DMS114 treated with DMSO at 0.1 percent for 48 hours (cell line): ENCODE results near the gene PPIC.

ENCODE experiments used
- DNase-seq: peaks from one replicate; lab custom pipeline; 2025; ENCODE audit not compliant: unreplicated experiment; lab: John Stamatoyannopoulos, UW

Gene PPIC

DNA sequence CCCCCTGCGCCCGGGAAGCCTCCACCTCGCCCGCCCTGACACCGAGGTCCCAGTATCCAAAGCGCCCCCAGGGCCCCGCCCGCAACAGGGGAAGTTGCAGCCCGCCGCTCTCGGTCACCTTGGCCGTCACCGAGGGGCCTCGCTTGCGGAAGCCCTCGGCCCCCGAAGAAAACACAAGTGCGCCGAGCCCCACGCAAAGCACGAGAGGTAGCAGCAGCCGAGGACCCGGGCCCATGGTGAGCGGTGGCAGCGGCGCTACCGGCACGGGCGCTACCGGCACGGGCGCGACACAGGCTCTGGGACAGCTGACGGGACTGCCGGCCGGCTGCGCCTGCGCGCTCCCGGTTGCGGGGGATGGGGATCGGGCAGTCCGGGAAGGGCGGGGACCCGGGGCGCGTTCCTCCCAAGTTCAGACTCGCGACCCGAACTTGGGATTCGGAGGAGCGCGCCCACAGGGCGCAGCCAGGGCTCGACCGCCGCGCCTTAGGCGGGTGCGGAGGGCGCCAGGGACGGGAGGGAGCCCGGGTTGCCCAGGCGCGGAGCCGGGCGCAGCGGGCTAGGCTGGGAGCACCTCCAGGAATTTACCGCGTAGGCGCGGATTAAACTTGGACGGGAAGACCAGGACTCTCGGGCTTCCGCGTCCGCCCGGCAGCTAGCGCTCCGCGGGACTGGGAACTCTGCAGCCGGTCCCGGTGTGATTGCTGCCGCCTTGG, at the start of gene PPIC:
Gene PPIC (minus strand): TSS at position 335 of the 713 bp plus-strand sequence. CDS start 100 bp downstream, at position 235.
- peak; percentile 53 for DNase-seq

DNA sequence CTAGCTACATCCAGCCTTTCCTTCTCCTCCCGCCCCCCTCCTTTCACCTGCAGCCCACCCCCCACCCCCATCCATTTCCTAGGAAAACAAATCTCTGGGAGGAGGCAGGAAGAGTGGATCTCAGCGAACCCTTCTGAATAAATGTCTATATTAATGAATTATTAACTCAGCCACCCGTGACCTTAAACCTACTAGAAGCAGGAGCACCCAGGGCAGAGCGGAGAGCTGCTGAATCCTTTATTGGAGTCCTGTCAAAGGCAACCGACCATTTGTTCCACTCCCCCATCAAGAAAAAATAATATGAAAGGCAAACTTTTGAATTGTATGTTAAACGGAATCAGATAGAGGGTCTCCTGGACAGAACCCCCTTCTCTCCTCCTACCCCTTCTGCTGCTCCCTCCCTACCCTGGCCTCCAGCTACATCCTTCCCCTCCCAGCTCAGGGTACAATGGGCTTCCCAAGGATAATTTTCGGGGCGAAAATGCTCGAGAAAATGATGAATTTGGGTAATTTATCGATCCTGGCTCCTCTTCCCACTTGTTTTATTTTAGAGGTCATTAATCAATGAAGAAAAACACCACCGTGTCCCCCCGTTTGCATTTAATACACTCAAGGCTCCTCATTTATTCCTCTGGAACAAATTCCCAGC, 49.2 kb upstream of the PPIC start:
- DNase-seq, result no peak

DNA sequence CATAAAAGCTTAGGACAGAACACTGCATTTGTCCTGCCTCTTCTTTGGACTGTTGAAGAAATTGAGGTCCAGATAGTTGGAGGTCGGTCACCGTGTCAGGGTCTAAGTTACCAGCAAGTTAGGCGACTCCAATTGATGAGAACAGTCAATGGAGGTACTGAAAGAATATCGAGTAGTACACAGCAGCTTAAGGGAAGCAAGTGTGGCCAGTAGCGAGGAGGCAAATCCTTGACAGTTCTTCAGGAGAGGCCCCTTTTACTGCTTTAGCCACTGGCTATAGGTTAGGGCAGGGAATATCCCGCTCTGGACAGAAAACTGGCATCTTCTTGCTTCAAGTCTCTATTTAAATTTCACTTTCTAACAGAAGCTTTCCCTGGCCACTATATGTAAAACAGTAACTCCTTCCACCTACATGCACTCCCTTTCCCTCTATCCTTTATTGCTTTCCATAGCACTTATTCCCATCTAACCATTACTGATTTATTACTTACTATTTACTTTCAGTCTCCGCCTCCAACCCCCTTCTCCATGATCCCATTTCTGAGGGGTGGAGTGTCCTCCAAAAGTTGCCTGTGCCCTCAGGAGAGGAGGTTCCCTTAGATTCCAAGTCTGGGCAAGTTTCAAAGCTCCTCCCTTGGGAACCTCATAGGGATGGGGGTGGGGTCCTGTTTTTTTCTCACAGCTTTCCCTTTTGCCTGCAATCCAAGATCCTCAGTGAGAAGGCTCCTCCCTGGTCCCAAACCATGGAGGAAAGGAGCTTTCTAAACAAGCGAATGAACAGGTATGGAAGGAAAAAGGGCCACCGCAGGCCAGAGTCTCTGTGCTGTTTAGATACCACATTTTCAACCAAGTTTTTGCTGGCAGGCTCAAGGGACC, 48.4 kb upstream of the PPIC start:
- no peak for DNase-seq

DNA sequence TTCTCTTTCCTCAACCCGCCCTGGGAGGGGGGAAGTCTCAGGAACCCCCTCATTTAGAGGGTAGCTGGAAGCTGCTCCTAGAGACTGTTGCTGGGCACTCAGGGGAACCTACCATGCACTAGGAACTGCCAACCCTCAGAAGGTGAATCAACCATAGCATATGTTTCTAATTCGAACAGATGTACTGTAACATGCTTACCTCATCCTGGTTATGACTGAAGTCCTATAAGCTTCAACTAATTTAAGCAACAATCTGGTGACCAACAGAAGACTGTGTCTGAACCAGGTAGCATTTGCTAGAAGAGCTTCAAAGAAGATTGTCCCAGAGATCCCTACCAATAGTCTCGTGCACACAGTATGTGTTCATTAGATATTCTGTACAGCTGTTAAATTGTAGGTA, 46.8 kb upstream of the PPIC start:
- DNase-seq, result no peak

DNA sequence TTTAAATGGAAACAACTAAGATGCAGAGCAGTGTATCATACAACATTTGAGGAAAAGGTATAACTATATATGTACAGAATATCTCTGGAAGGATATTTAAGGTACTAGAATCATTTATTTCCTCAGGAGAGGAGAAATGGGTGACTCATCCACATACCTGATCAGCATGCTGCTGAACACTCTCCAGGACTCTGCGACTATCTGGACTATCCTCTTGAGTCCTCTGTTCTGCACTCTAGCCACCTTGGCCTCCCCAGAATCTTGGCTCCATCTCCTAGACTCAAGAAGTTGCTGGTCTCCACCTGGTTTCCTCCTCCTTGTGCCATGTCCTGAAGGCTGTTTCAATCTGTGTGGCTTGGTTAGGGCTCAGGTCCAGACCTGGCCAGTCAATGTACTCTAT, 43.7 kb upstream of the PPIC start:
- DNase-seq, result no peak

DNA sequence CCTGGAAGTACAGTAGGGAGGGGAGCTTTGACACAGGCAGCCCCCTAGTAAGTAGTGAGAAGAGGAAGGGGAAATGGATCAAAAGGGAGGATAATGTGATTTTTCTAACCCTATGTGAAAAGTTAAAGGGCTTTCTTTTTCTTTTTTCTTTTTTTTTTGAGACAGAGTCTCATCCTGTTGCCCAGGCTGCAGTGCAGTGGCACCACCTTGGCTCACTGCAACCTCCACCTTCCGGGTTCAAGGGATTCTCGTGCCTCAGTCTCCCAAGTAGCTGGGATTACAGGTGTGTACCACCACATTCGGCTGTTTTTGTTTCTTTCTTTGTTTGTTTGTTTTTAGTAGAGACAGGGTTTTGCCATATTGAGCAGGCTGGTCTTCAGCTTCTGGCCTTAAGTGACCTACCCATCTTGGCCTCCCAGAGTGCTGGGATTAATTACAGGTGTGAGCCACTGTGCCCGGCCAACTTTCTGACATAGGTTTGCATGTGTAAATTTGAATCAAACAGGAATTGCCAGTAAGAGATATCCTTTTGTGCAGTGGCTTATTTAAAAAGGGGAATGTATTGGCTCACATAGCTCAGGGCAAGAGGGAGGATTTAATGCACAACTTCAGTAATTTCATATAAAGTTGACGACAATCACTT, 39.1 kb upstream of the PPIC start:
- DNase-seq, result no peak

DNA sequence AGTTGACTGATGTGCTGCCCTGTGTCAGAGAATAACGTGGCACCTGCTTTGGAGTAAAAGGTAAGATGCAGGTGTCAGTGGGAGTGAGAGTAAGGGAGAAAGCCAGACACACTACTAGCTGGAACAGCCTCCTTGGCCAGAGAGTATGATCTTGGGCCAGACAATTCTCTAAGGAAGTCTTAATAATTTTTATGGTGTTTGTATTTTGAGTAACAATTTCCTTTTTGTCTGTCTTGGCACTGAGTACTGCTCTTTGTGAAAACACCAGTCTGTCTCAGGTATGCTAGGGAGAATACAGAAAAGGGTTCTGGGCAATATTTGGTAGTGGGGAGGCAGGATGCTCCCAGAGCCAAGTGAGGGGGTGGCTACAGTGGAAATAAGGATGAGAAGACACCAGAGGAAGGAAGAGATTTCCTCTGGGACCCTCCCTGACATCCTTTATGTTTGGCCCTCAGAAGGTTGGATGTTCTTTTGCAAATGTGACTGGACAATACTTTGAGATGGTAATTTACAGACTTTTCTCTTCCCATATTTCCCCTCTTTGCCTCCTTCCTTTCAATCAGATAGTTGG, 31.9 kb upstream of the PPIC start:
- no peak for DNase-seq

DNA sequence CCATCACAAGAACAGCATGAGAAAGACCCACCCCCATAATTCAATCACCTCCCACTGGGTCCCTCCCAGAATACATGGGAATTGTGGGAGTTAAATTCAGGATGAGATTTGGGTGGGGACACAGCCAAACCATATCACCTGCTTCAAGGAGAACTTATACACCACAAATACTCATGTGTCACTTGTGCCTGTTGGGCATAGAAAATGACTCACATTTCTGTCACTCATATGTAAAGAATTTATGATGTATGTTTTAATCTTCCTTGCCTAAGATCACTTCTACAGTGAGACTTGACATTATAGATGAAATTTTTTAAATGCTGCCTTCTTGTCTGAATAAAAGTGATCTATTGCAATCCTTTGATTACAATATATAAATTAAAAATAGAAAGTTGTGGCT, 29.5 kb upstream of the PPIC start:
- no peak for DNase-seq

DNA sequence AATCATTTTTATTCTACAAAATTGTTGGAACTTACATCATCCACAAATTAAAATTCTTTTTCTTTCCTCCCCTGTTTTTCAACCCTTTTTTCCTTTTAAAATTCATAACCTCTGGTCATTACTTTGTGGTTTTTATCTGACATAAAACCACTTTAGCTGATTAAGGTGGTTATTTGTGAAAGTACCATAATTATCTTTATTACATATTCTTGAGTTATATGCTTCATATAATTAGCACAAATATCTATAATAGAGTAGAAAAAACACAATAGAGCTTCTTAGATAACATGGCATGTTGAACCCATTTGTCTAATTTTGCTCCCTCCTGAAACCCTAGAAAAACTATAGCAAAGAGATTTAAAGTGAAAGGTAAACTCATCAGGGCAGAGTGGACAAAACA, 22.9 kb upstream of the PPIC start:
- no peak for DNase-seq

DNA sequence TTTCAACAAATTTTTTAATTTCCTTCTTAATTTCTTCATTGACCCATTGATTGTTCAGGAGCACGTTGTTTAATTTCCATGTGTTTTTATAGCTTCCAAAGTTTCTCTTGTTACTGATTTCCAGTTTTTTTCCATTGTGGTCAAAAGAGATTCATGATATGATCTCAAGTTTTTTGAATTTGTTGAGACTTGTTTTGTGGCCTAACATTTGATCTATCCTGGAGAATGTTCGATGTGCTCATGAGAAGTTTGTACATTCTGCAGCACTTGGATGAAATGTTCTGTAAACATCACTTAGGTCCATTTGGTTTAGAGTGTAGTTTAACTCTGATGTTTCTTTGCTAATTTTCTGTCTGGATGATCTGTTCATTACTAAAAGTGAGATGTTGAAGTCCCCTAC, 14.7 kb upstream of the PPIC start:
- no peak for DNase-seq

DNA sequence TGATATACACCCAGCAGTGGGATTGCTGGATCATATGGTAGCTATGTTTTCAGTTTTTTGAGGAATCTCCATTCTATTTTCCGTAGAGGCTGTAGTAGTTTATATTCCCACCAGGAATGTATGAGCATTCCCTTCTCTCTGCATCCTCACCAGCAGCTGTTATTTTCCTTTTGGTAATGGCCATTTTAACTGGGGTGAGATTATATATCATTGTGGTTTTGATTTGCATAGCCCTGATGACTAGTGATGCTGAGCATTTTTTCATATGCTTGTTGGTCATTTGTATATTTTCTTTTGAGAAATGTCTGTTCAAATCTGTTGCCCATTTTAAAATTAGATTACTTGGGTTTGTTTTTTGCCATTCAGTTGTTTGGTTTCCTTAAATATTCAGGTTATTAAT, 11.2 kb upstream of the PPIC start:
- DNase-seq, result no peak

DNA sequence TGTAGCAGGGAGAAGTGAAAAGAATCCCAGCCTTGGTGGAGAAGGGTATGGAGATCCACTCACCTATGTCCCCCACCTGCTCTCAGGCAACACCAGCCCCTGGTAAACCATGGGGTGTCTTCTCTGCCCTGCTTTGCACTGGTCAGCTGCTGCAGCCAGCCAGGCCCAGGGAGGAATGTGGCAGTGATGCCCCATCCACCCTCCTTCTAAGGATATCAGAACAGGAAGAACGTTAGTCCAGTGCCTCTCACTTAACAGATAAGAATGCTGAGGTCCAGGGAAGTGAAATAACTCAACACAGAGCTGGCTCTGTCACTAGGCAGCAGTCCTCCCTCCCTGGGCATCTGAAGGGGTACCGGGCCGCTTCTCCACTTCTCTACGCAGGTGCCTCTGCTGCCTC, 9.7 kb upstream of the PPIC start:
- DNase-seq, result no peak

DNA sequence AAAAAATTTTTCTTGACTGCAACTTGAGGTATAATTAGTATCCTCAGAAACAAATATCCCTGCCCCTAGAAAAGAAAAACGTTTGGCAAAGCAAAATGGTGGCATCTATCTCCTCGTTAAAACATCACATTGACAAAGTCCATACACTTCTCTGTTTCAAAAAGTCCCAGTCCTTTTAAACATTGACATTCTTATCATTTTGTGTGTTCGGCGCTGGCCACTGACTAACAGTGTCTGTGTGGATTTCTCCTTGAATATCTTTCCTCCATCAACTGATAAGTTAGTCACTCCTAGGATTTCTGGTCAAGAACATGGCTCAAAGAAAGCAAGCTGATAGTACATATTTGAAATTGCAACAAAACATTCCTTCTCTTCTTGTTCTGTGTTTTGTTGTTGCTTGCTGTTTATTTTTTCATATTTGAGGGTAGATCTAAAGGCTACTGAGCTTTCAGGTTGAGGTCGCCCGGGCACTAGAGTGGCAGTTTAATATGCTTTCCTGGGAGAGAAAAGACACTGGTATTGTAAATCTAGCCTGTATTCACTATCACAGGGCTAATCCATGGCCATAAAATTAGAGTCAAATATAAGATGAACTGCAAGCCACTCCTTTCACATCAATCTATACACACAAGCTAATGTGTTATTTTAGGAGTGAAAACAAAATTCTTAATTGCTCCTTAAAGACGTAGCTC, 8.5 kb upstream of the PPIC start:
- DNase-seq, result no peak

DNA sequence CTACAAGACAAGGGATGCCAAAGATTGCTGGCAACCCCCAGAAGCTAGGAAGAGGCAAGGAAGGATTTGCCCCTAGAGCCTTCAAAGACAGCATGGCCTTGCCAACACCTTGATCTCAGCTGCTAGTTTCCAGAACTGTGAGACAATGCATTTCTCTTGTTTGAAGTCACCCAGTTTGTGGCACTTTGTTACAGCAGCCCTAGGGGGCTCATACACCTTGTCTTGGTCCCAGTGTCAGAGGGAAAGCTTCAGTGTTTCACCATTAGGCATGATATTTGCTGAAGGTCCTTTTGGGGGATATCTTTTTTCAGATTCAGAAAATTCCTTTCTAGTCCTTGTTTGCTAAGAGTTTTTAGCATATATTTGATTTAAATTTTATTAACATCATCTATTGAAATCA, 3.1 kb upstream of the PPIC start:
- DNase-seq, result no peak

DNA sequence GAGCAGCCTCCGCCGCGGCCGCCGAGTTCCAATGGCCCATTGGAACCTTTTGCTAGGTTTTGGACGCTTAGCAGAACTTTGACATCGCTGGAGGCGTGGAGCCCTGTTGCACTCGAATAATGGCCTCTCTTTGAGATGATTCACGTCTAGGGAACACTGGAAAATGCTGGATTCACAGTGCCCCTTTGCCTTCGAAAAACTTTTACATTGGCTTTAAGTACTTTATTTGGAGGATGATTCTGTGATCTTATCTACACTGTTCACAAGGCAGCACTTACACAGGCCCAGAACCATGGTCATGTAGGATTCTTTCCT, 536 bp upstream of the PPIC start:
- DNase-seq, result no peak

DNA sequence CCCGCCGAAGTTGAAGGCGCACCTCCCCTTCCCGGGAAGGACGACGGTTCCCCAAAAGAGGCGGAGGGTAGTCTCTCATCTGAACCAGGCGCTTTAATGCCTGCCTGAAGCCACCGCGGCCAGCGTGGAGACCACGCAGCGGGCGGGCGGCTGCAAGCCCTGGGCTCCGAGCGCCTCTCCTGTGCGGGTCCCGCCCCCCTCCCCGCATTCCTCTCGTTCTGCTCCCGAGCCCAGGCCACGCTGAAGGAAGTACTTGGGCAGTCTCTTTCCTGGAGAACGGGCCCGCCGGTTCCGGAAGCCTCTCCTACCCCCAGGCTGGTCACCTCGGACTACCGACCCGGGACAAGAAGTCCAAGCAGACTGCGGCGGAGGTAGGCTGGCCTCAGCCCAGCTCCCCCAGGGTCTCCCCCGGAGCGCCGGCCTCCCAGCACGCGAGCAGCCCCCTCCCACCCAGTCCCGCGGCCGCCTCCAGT, 571 bp downstream of the PPIC start:
- peak; percentile 42 for DNase-seq

DNA sequence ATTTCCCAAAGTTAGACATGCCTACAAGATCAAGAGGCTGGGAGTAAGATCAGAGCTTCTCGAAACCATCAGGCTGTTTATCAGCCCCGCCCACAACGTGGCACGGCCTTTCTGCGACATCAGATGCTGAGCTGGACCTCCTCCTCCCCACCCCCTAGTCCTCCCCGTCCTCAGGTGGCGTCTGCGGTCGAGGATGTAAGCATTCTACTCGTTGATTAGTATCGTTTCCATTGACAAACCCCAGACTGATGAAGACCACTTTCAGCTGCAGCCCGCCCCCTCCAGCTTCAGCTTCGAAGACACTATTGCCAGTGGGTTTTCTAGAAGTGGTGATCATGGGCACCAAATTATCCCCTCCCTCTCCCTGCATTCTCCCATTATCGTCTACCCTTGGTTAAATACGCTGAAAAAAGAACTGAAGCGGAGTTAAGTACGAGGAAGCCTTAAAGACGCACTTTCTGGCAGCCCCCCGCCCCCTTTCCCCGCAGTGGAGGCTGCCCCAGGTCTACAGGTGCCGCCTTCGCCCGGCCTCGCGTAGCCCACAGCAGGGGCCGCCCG, 1.1 kb downstream of the PPIC start:
- DNase-seq, result peak; percentile 35

DNA sequence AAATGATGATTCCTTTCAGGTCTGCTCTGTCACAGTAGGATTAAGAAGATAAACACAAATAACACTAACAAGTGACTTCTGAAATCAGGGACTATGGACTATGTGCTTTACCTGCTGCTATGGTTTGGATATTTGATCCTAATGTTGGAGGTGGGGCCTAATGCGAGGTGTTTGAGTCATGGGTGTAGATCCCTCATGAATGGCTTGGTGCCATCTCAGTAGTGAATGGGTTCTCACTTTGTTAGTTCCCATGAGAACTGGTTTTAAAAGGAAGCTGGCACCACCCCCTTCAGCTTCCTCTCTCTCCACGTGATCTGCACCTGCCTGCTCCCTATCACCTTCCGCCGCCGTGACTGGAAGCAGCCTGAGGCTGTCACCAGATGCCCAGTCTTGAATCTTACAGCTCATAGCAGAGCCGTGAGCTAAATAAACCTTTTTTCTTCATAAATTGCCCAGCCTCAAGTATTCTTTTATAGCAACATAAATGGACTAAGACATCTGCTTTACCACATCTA, 3.3 kb downstream of the PPIC start:
- DNase-seq, result no peak

DNA sequence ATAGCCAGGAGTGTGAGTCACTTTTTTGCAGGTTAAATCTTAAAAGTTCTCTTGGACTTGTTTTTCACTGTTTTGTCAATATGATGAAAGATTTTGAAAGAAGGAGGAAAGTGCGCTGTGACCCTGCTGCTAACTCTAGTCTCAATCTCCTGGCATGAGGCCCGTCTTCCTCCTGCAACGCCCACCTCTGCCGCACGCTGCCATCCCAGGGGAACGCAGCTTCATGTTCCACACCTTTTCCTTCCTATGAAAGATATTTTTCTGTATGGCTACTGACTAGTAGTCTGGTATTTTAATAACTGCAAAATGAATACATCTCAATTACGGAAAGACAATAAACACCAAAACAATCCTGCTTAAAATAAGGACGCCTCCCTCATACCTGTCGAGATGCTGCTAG, 8.3 kb downstream of the PPIC start:
- no peak for DNase-seq

DNA sequence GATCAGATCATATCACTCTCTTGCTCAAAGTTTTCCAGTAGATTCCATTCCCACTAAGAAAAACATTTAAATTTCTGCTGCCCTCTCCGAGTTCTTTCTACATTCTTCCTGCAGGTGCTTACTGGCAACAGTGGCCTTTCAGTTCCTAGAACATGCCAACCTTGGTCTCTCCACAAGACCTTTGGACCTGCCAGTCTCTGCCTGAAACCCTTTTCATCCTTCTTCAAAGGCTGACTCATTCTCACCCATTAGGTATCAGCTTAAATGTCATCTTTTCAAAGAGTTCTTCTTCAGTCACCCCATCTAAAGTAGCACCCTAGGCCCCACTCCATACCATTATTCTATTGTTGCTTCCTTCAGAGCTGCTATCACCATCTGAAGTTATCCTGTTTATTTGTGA, 21.8 kb downstream of the PPIC start:
- no peak for DNase-seq
